ENCODE data around the gene ABCC11.

DNA sequence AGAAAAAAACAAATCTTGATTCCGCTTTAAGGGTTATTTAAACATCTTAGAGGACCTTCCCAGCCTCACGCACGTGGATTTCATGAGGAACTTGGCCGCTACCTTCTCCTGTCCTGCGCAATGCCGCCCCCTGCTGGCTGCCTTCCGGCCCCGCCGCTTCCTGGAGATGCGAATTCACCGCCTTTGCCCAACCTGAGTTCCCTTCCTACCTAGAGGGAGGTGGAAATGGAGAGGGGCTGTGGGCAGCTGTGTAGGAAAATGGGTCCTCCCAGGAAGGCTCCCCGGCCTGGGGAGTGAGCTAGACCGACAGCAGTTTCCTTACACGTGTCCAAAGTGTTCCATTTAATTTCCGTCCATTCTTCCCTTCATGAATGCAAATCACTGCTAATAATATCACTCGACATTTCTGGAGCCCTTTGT lies 90.5 kb downstream of the ABCC11 start:
- TF ChIP-seq, protein P1, sequence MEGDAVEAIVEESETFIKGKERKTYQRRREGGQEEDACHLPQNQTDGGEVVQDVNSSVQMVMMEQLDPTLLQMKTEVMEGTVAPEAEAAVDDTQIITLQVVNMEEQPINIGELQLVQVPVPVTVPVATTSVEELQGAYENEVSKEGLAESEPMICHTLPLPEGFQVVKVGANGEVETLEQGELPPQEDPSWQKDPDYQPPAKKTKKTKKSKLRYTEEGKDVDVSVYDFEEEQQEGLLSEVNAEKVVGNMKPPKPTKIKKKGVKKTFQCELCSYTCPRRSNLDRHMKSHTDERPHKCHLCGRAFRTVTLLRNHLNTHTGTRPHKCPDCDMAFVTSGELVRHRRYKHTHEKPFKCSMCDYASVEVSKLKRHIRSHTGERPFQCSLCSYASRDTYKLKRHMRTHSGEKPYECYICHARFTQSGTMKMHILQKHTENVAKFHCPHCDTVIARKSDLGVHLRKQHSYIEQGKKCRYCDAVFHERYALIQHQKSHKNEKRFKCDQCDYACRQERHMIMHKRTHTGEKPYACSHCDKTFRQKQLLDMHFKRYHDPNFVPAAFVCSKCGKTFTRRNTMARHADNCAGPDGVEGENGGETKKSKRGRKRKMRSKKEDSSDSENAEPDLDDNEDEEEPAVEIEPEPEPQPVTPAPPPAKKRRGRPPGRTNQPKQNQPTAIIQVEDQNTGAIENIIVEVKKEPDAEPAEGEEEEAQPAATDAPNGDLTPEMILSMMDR (IDR thresholded peaks at IDR 0.05): peak; percentile 80 to 94 (median 86)
- no peak for TF ChIP-seq POLR2A (IDR thresholded peaks at IDR 0.05)
